K562 (cell line): ENCODE data around the gene SPRR1A. TPM values are rescaled to one million over a fixed set of nuclear protein-coding genes. Genes with fewer than 3 reads are reported as not detected.

Experiments used
- ATAC-seq: fragments of 200-7000 bp; cut with Tn5 transposase; 3 replicates; pipeline ENCODE4 v1.9.1; 2020; ENCODE audit warnings: moderate library complexity
- BruUV-seq: library from RNA; stranded (reverse); fragments of 400-500 nt; replicated peaks from 2 replicates; lab custom pipeline; 2021; lab: Mats Ljungman, UMichigan
- CTCF ChIA-PET: fragments of 300-600 bp; formaldehyde crosslinking; extraction: SDS; loops from one replicate; lab custom pipeline; 2021; ENCODE audit warnings: low intra/inter-chr PET ratio; lab: Yijun Ruan, JAX
- POLR2A ChIA-PET: fragments of 300-600, 350-650 bp; sonication (Branson Sonifier 250); formaldehyde crosslinking; extraction: SDS; loops from one replicate; lab custom pipeline; 2021; ENCODE audit warnings: antibody characterized with exemption, inconsistent platforms; lab: Yijun Ruan, JAX
- DNase-seq, 4 experiments: peaks; one replicate each; pipeline versions ENCODE4 v3.0.0 to v3.0.0-alpha.2; 2011 to 2018; ENCODE audit warnings: low spot score in 3 of 4, mixed read lengths in 3 of 4; ENCODE audit errors: extremely low read depth in 1 of 4
- FAIRE-seq: peaks from 2 replicates; lab custom pipeline; 2011; peaks lifted over from hg19 to GRCh38; lab: Jason Lieb, UNC
- H2AFZ ChIP-seq: 2 replicates; pipeline ENCODE4 v1.6.0; 2011; ENCODE audit warnings: low read depth, low read length, control low read depth, inconsistent platforms
- H3K27ac ChIP-seq: fragments of 200-600 bp; 3 replicates; pipeline ENCODE4 v1.8.0; 2011; ENCODE audit warnings: low read depth, mild to moderate bottlenecking, control low read depth, inconsistent platforms, low read length, moderate library complexity, mixed read lengths; ENCODE audit errors: extremely low read depth
- H3K27me3 ChIP-seq, 2 experiments: fragments of 300-600 bp in 1 of 2; 2 replicates in 1 of 2; 3 replicates in 1 of 2; pipeline versions ENCODE4 v1.6.0 to v1.8.0; 2011; ENCODE audit warnings: inconsistent platforms in 2 of 2, low read length in 2 of 2, mild to moderate bottlenecking in 1 of 2, mixed read lengths in 1 of 2, moderate library complexity in 1 of 2; ENCODE audit not compliant: control insufficient read depth in 2 of 2, insufficient read depth in 2 of 2
- H3K36me3 ChIP-seq: fragments of 300-600 bp; 3 replicates; pipeline ENCODE4 v1.8.0; 2011; ENCODE audit warnings: mild to moderate bottlenecking, low read length, inconsistent platforms; ENCODE audit not compliant: control insufficient read depth, insufficient read depth
- H3K4me1 ChIP-seq, 2 experiments: fragments of 200-600 bp in 1 of 2; replicated peaks in 1 of 2; 2 replicates in 1 of 2; 3 replicates in 1 of 2; pipeline versions ENCODE4 v1.5.1 to v1.8.0; 2011; ENCODE audit warnings: inconsistent platforms in 2 of 2, low read length in 2 of 2, mild to moderate bottlenecking in 1 of 2, mixed read lengths in 1 of 2, moderate library complexity in 1 of 2; ENCODE audit not compliant: control insufficient read depth in 2 of 2, insufficient read depth in 2 of 2
- H3K4me2 ChIP-seq: 2 replicates; pipeline ENCODE4 v1.6.1; 2011; ENCODE audit warnings: low read length, control low read depth, inconsistent platforms, mixed read lengths; ENCODE audit not compliant: insufficient read depth
- H3K4me3 ChIP-seq: fragments of 200-600 bp; sonication (generic), shearing (Covaris generic); 2 replicates; pipeline ENCODE4 v1.5.1; 2016; ENCODE audit warnings: control low read depth, inconsistent platforms
- H3K79me2 ChIP-seq: fragments of 200-600 bp; 3 replicates; pipeline ENCODE4 v1.8.0; 2011; ENCODE audit warnings: low read length, inconsistent platforms; ENCODE audit not compliant: control insufficient read depth, insufficient read depth
- H3K9ac ChIP-seq, 2 experiments: 2 replicates each; pipeline versions ENCODE4 v1.6.0 to v1.6.1; 2011; ENCODE audit warnings: low read depth in 2 of 2, low read length in 2 of 2, control low read depth in 1 of 2, inconsistent platforms in 1 of 2, mild to moderate bottlenecking in 1 of 2, mixed read lengths in 1 of 2; ENCODE audit not compliant: insufficient read depth in 1 of 2
- H3K9me1 ChIP-seq: one replicate; pipeline ENCODE4 v1.6.0; 2011; ENCODE audit warnings: inconsistent platforms, mild to moderate bottlenecking, low read length, moderate library complexity; ENCODE audit not compliant: control insufficient read depth, insufficient read depth
- H3K9me3 ChIP-seq: replicated peaks from 2 replicates; pipeline ENCODE4 v1.5.1; 2011; ENCODE audit warnings: low read depth, low read length, inconsistent platforms; ENCODE audit not compliant: control insufficient read depth, insufficient read depth
- H4K20me1 ChIP-seq: replicated peaks from 2 replicates; pipeline ENCODE4 v1.6.1; 2011; ENCODE audit warnings: low read length, inconsistent platforms, mixed read lengths; ENCODE audit not compliant: control insufficient read depth, insufficient read depth
- CAMTA2 ChIP-seq: fragments of 250-450 bp; sonication (Bioruptor Pico); conservative IDR thresholded peaks from 2 replicates; pipeline ENCODE4 v1.5.1; 2022
- CHAMP1 ChIP-seq: fragments of 450-650 bp; IDR thresholded peaks from 2 replicates; pipeline ENCODE4 v1.6.1; 2016; ENCODE audit warnings: mild to moderate bottlenecking
- CREB1 ChIP-seq, 2 experiments: sonication (generic) in 1 of 2; formaldehyde crosslinking in 1 of 2; IDR thresholded peaks; 2 replicates each; pipeline versions ENCODE4 v1.6.1 to v1.8.0; 2012 to 2022; ENCODE audit warnings: inconsistent platforms in 1 of 2, mild to moderate bottlenecking in 1 of 2, missing genetic modification reagents in 1 of 2, moderate library complexity in 1 of 2
- E2F3 ChIP-seq: fragments of 250-450 bp; sonication (Bioruptor Pico); IDR thresholded peaks from 2 replicates; pipeline ENCODE4 v1.4.0; 2020; ENCODE audit warnings: mild to moderate bottlenecking
- FOXM1 ChIP-seq, 2 experiments: fragments of 450-650 bp in 1 of 2; sonication (generic) in 1 of 2; formaldehyde crosslinking in 1 of 2; IDR thresholded peaks; 2 replicates each; pipeline versions ENCODE4 v1.6.1 to v1.9.0; 2017 to 2022; ENCODE audit warnings: low read depth in 2 of 2, mild to moderate bottlenecking in 2 of 2, missing genetic modification reagents in 1 of 2, moderate library complexity in 1 of 2
- IRF9 ChIP-seq: fragments of 450-650 bp; IDR thresholded peaks from 2 replicates; pipeline ENCODE4 v1.6.1; 2016; ENCODE audit warnings: missing biosample characterization, missing genetic modification characterization
- L3MBTL2 ChIP-seq: fragments of 450-650 bp; IDR thresholded peaks from 2 replicates; pipeline ENCODE4 v1.6.1; 2016; ENCODE audit warnings: mild to moderate bottlenecking, moderate library complexity
- MEIS2 ChIP-seq: fragments of 450-650 bp; IDR thresholded peaks from 2 replicates; pipeline ENCODE4 v1.6.1; 2014; ENCODE audit warnings: mild to moderate bottlenecking; ENCODE audit not compliant: partially characterized antibody
- NCOA2 ChIP-seq, 2 experiments: fragments of 450-650 bp; IDR thresholded peaks; 2 replicates each; pipeline ENCODE4 v1.6.1; 2018; ENCODE audit warnings: mild to moderate bottlenecking in 2 of 2, moderate library complexity in 1 of 2; ENCODE audit not compliant: partially characterized antibody in 2 of 2
- NCOA6 ChIP-seq: fragments of 450-650 bp; IDR thresholded peaks from 2 replicates; pipeline ENCODE4 v1.6.1; 2017; ENCODE audit warnings: mild to moderate bottlenecking
- NR0B1 ChIP-seq: fragments of 450-650 bp; IDR thresholded peaks from one replicate; pipeline ENCODE4 v1.6.1; 2018; ENCODE audit warnings: mild to moderate bottlenecking, moderate library complexity; ENCODE audit not compliant: partially characterized antibody
- OTX1 ChIP-seq: fragments of 450-650 bp; formaldehyde crosslinking; IDR thresholded peaks from 2 replicates; pipeline ENCODE4 v1.4.0; 2022; ENCODE audit warnings: mild to moderate bottlenecking
- RFX7 ChIP-seq: fragments of 250-450 bp; sonication (Bioruptor Pico); IDR thresholded peaks from 2 replicates; pipeline ENCODE4 v1.5.1; 2021; ENCODE audit warnings: mild to moderate bottlenecking
- SP1 ChIP-seq: sonication (generic); formaldehyde crosslinking; IDR thresholded peaks from 2 replicates; pipeline ENCODE4 v1.8.1; 2022; ENCODE audit warnings: mild to moderate bottlenecking, missing genetic modification reagents
- ZC3H4 ChIP-seq: sonication (generic); formaldehyde crosslinking; IDR thresholded peaks from 2 replicates; pipeline ENCODE4 v1.9.0; 2021; ENCODE audit warnings: missing genetic modification reagents, borderline replicate concordance
- ZC3H8 ChIP-seq: fragments of 450-650 bp; IDR thresholded peaks from 2 replicates; pipeline ENCODE4 v1.6.1; 2017
- ZNF76 ChIP-seq: fragments of 250-450 bp; sonication (Bioruptor Pico); IDR thresholded peaks from 2 replicates; pipeline ENCODE4 v1.4.0; 2020; ENCODE audit warnings: mild to moderate bottlenecking, moderate library complexity, borderline replicate concordance
- whole genome bisulfite sequencing: fragments of 100-300 bp; shearing (Covaris generic); methylation state at CpG from one replicate; pipeline ENCODE4 v1.1.6; 2016; ENCODE audit warnings: low coverage, mixed read lengths; ENCODE audit not compliant: insufficient coverage; ENCODE audit errors: missing lambda C conversion rate; 5-methylcytosine and 5-hydroxymethylcytosine counted together
- in situ Hi-C: fragments of 300-500 bp; cut with MboI; formaldehyde crosslinking; loops from 4 replicates; pipeline ENCODE4 v1.15.0; 2018; ENCODE audit warnings: inconsistent platforms, mixed read lengths
- intact Hi-C: fragments of 100-400 bp; cut with micrococcal nuclease; formaldehyde crosslinking; loops from 2 replicates; pipeline ENCODE4 v1.14.2; 2022
- polyA plus RNA-seq, 8 experiments: library from polyadenylated mRNA; depleted of rRNA in 4 of 8; stranded (reverse) in 5 of 8; unstranded in 3 of 8; fragments of >200 nt; fragmentation: Nextera tagmentation in 2 of 8; fragmentation: Illumina TruSeq in 1 of 8; extraction: Ambion mirVana in 2 of 8; extraction: Trizol in 1 of 8; gene quantifications; 2 replicates each; pipeline versions ENCODE4 v1.2.1 to v1.2.3, GENCODE V29; 2011 to 2014; ENCODE audit warnings: inconsistent platforms in 1 of 8, missing spikeins in 1 of 8
- total RNA-seq, 7 experiments: library from RNA; depleted of rRNA in 6 of 7; stranded (reverse); fragments of >200 nt in 6 of 7; fragmentation: Illumina TruSeq in 2 of 7; extraction: Trizol in 2 of 7; gene quantifications; 2 replicates each; pipeline versions ENCODE4 v1.2.1 to v1.2.3, GENCODE V29; 2011 to 2021; ENCODE audit warnings: low replicate concordance in 1 of 7

Gene SPRR1A
- total and polyA plus RNA-seq, 9 of the 15 experiments (the other 6 are each of a cell fraction or from before 2014, with no cell fraction given): not detected

- H3K9ac ChIP-seq: no peak overlapping the region
- POLR2A ChIA-PET: interaction anchor here (1.7 kb wide), 1 partner anchor 10 kb away, joined by 4 read pairs; no protein-coding TSS in a partner anchor
- H3K9me3 ChIP-seq: no peaks in the 10 kb centered on the region
- WGBS: 1% methylated on average over 6 of the region's 6 CpGs
- no peak overlapping the region for H2AFZ ChIP-seq
- H4K20me1 ChIP-seq: no peaks in the 10 kb centered on the region
- intact Hi-C loops: no loop called here
- H3K79me2 ChIP-seq: no peaks in the 10 kb centered on the region
- in situ Hi-C loops: no loop called here
- DNase-seq: no peak
- FAIRE-seq: no peak
- H3K4me3 ChIP-seq: no peak overlapping the region
- CTCF ChIA-PET: no interaction called here
- no peaks in the 10 kb centered on the region for H3K9me1 ChIP-seq
- H3K4me1 ChIP-seq: no peaks in the 10 kb centered on the region
- H3K27me3 ChIP-seq: peaks cover 0 to 10% of the 10 kb centered on the region in 2 experiments; a peak in 3 of 5 replicates
- no peaks in the 10 kb centered on the region for H3K36me3 ChIP-seq
- H3K27ac ChIP-seq: no peak overlapping the region
- H3K4me2 ChIP-seq: no peak overlapping the region
- ATAC-seq: no peak
- no TSS peak for BruUV-seq
- TF ChIP-seq E2F3 (CRISPR knock-in tag) (no peak), ZC3H8 (no peak), RFX7 (CRISPR knock-in tag) (no peak), L3MBTL2 (no peak), ZC3H4 (CRISPR knock-in tag) (no peak), ZNF76 (no peak), NCOA6 (no peak), FOXM1 (IDR thresholded peaks at IDR 0.05; ENCODE audit: low read depth) (no peak), FOXM1 (CRISPR knock-in tag; IDR thresholded peaks at IDR 0.05; ENCODE audit: low read depth) (no peak), SP1 (CRISPR knock-in tag) (no peak), CHAMP1 (no peak), IRF9 (tag) (no peak), NCOA2 (IDR thresholded peaks at IDR 0.05; ENCODE audit: partially characterized antibody in 2 of 2) (no peak), NR0B1 (no peak), CREB1 (IDR thresholded peaks at IDR 0.05) (no peak), CREB1 (CRISPR knock-in tag; IDR thresholded peaks at IDR 0.05) (no peak), OTX1 (CRISPR knock-in tag) (no peak), CAMTA2 (CRISPR knock-in tag) (no peak), MEIS2 (no peak)
Observed at GRCh38 chr1:152981146-152981871, 2.6 kb upstream of the SPRR1A start.
